ENCODE data around the gene CHRNB4. TPM values are rescaled to one million over a fixed set of nuclear protein-coding genes. Genes with fewer than 3 reads are reported as not detected.

Gene CHRNB4
- total RNA-seq, 1 donor from 2014 or later: 3.2 TPM

DNA sequence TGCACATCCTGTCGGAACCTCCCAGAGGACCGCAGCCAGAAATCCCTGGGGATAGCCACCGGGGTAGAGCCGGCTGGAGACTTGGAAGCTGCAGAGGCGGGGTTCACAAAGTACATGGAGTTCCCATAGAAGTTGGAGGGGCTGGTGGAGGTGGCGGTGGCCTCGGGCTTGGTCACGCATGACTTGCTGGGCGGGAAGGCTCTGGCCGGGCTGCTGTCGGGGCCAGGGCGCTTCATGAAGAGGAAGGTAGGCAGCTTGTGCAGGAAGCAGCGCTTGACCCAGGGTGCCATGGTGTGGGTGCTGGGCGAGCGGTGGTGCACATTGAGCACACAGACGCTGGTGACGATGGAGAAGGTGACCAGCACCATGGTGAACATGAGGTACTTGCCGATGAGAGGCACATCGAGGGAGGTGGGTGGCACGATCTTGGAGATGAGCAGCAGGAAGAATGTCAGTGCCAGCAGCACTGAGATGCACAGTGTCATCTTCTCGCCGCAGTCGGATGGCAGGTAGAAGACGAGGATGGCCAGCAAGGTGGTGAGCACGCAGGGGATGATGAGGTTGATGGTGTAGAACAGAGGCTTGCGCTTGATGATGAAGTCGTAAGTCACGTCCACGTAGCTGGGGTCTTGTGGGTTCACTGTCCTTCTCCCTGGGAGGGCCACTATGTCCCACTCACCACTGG lies 11.8 kb downstream of the CHRNB4 start:
- TF ChIP-seq, protein P1, sequence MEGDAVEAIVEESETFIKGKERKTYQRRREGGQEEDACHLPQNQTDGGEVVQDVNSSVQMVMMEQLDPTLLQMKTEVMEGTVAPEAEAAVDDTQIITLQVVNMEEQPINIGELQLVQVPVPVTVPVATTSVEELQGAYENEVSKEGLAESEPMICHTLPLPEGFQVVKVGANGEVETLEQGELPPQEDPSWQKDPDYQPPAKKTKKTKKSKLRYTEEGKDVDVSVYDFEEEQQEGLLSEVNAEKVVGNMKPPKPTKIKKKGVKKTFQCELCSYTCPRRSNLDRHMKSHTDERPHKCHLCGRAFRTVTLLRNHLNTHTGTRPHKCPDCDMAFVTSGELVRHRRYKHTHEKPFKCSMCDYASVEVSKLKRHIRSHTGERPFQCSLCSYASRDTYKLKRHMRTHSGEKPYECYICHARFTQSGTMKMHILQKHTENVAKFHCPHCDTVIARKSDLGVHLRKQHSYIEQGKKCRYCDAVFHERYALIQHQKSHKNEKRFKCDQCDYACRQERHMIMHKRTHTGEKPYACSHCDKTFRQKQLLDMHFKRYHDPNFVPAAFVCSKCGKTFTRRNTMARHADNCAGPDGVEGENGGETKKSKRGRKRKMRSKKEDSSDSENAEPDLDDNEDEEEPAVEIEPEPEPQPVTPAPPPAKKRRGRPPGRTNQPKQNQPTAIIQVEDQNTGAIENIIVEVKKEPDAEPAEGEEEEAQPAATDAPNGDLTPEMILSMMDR (IDR thresholded peaks at IDR 0.05; ENCODE audit: unreplicated experiment): no peak
- DNase-seq (ENCODE audit: low spot score in 2 of 2, unreplicated experiment in 2 of 2): no peak
- Mint-ChIP-seq H3K4me3 (no peak overlapping the region), H3K27ac (no peak overlapping the region), H3K36me3 (peaks cover 27% of the 10 kb centered on the region), H3K27me3 (ENCODE audit: low read depth) (peaks cover 38% of the 10 kb centered on the region), H3K4me1 (no peaks in the 10 kb centered on the region), H3K9me3 (peaks cover 13% of the 10 kb centered on the region)

GRCh38 chr15:78628227-78628626 lies 12.8 kb downstream of the CHRNB4 start:
- H3K4me1 Mint-ChIP-seq: no peaks in the 10 kb centered on the region
- TF ChIP-seq, protein P1 (IDR thresholded peaks at IDR 0.05; ENCODE audit: unreplicated experiment): no peak
- peaks cover 46% of the 10 kb centered on the region for H3K27me3 Mint-ChIP-seq (ENCODE audit: low read depth)
- H3K36me3 Mint-ChIP-seq: peaks cover 23% of the 10 kb centered on the region
- no peak overlapping the region for H3K27ac Mint-ChIP-seq
- no peak overlapping the region for H3K4me3 Mint-ChIP-seq
- no peak for DNase-seq (ENCODE audit: low spot score in 2 of 2, unreplicated experiment in 2 of 2)
- peaks cover 8% of the 10 kb centered on the region for H3K9me3 Mint-ChIP-seq

GRCh38 chr15:78627348-78627747 lies 13.7 kb downstream of the CHRNB4 start:
- no peaks in the 10 kb centered on the region for H3K4me1 Mint-ChIP-seq
- H3K36me3 Mint-ChIP-seq: peaks cover 16% of the 10 kb centered on the region
- TF ChIP-seq, protein P1 (IDR thresholded peaks at IDR 0.05; ENCODE audit: unreplicated experiment): no peak
- peaks cover 52% of the 10 kb centered on the region for H3K27me3 Mint-ChIP-seq (ENCODE audit: low read depth)
- H3K27ac Mint-ChIP-seq: no peak overlapping the region
- no peak for DNase-seq (ENCODE audit: low spot score in 2 of 2, unreplicated experiment in 2 of 2)
- H3K4me3 Mint-ChIP-seq: no peak overlapping the region
- no peaks in the 10 kb centered on the region for H3K9me3 Mint-ChIP-seq

DNA sequence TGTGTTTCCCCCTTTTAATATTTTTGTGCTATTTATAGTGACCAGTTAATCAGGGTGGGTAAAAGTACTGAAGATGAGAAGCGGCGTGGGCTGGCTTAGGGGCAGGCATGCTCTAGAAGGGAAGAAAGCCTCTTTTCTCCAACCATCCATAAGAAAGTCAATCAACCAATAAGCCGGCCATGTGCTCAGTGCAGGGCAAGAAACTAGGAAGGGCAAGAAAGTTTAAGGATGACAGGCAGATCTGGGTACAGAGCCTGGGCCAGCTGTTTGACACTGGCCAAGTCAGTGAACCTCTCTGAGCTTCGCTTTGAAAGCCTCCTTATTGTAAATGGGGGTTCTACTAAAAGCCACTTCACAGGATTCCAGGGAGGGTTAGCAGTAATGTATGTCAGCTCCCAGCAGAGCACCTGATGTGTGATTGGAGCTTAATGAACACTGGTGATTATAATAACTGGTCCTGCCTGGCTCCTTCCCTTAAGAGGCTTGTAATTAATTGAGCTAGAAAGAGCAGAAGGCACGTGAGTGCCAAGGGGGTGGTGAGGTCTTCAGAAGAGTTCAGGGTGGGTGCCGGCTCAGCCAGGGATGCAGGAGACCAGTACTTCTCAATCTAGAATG lies 14.5 kb downstream of the CHRNB4 start:
- TF ChIP-seq, protein P1 (IDR thresholded peaks at IDR 0.05; ENCODE audit: unreplicated experiment): no peak
- H3K4me3 Mint-ChIP-seq: no peak overlapping the region
- no peaks in the 10 kb centered on the region for H3K4me1 Mint-ChIP-seq
- no peak for DNase-seq (ENCODE audit: low spot score in 2 of 2, unreplicated experiment in 2 of 2)
- H3K27ac Mint-ChIP-seq: no peak overlapping the region
- no peaks in the 10 kb centered on the region for H3K9me3 Mint-ChIP-seq
- H3K36me3 Mint-ChIP-seq: peaks cover 11% of the 10 kb centered on the region
- H3K27me3 Mint-ChIP-seq (ENCODE audit: low read depth): peaks cover 60% of the 10 kb centered on the region

DNA sequence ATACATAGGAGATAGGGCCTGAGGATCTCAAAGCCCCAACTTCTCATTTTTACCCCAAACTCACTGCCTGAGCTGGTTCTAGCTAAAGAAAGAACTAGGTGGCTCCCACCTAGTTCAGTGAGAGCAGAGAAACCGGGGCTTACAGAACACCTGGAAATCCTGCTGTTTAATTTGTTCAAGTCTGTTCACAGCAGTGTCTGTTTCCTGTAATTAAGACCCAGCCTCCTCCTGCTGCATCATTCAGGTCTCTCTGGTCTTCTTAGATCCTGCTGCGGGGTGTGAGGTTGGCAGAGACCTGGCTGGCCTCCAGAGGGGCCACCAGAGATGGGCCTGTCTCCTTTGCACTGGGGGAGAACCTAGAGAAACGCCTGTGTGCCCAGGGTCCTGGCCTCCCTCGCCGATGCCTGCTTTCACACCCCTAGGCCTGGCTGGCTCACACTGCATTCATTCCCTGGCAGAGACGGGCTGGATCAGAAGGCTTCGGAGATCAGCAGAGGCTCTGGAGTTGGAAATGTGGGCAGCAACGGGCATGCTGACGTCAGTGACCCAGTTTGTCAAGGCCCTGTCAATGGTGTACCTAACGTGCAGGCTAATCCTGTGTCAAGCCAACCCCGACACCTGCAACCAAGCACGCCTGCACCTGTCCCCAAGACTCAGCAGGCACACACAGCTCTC lies 15.3 kb downstream of the CHRNB4 start:
- H3K4me1 Mint-ChIP-seq: no peaks in the 10 kb centered on the region
- TF ChIP-seq, protein P1 (IDR thresholded peaks at IDR 0.05; ENCODE audit: unreplicated experiment): no peak
- no peaks in the 10 kb centered on the region for H3K9me3 Mint-ChIP-seq
- H3K36me3 Mint-ChIP-seq: peaks cover 10% of the 10 kb centered on the region
- H3K27me3 Mint-ChIP-seq (ENCODE audit: low read depth): peaks cover 66% of the 10 kb centered on the region
- no peak overlapping the region for H3K4me3 Mint-ChIP-seq
- DNase-seq (ENCODE audit: low spot score in 2 of 2, unreplicated experiment in 2 of 2): no peak
- no peak overlapping the region for H3K27ac Mint-ChIP-seq

All from mesothelial cell of epicardium (in vitro differentiated cells).